HG02623 (cell line): ENCODE results near the gene ADCK1.
A peak's percentile ranks its signal among the peaks of the same experiment; 100 is the strongest.
"Not testable (repeated sequence)": the region's sequence is repeated elsewhere in the genome, so short reads cannot be mapped to it uniquely, and the experiment has no call there.

Source experiments
- ATAC-seq: cut with Tn5 transposase; IDR thresholded peaks from one replicate; pipeline ENCODE4 v1.9.1; 2021; ENCODE audit warnings: moderate library complexity; ENCODE audit not compliant: unreplicated experiment

Gene ADCK1

DNA sequence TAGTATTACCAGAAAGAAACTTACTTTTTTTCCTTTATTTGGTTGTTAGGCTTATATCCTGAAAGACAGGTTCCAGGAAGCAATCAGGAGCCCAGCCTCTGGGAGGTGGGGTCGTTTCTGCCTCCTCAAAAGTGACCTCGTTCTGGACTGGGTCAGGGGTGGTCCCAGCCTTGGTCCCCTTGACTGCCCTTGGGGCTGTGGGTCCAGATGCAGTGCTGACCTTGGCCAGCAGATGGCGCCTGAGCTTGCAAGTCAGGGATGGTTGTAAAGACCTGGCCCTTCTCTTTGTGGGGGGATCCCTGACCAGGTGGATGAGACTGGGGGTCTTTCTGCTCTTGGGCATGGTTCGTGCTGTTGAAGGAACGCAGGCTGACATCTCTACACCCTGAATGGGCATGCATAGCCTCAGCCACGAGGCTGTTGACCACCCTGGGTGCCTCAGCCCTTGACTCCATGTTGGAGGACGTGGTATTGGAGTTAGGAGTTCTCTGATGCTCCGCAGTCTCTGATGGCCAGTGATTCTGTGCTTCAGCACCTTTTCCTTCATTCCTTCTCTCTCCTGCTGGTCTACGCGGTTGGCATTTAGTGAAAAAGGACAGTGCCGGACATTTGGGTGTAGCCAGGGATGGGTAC lies 62.4 kb downstream of the ADCK1 start:
- ATAC-seq, result peak; percentile 73

DNA sequence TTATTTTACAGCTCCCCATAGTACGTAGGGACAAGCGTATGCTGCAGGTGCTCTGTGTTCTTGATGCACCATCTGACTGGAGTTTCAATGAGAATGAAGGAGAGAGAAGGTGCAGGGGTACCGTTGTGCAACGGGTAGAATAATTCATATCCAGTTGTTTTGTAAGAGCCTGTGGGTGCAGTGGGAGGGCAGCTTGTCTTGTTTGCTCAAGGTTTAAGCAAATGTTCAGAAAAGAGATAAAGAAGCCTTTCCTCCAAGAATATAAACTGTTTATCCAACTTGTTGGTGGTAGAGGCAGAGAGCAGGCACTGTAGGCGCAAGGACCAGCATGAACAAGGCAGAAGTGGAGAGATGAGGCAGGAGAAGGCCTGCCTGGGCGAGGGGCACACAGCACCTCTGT lies 64.2 kb downstream of the ADCK1 start:
- ATAC-seq, result no peak

DNA sequence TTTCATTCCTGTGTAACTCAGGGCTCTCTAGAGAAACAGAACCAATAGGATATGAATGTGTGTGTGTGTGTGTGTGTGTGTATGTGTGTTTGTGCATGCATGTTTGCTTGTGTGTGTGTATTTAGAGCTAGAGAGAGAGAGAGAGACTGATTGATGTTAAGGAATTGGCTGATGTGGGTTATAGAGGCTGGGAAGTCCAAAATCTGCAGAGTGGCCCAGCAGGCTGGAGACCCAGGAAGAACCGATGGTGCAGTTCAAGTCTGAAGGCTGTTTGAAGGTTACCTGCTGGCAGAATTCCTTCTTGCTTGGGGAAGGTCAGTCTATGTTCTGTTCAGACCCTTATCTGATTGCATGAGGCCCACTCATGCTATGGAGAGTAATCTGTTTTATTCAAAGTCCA lies 64.7 kb downstream of the ADCK1 start:
- ATAC-seq, result no peak

DNA sequence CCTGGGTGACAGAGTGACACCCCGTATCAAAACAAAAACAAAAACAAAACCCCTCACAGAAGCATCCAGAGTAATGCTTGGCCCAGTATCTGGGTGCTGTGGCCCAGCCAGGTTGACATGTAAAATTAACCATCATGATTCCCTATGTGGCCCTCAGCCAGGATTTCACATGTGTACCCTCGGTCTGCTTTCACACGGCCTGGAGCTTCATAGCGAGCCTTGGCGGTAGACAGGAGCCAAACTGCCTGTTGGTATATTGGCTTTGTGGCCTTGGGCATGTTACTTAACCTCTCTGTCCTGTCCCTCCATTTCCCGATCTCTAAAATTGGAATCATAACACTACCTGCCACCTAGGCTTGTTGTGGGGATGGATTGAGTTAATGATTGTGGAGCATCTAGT lies 65.5 kb downstream of the ADCK1 start:
- ATAC-seq, result no peak

DNA sequence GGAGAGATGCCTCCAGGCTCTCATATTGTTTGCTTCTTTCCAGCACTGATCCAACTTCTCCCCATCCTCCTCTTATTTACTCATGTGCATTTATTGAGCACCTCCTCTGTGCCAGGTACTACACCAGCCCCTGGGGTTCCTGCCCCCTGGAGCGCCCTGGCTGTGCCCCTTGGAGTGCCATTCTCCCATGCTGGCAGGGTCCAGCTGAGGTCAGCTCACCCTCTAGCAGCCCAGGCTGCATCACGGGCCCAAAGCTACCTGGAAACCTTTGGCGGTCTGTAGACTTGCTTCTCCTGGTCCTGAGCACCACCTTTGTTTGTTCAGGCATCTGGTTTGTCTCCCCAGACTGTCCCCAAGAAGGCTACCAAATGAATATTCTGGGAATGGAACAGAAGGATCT lies 67.0 kb downstream of the ADCK1 start:
- no peak for ATAC-seq

DNA sequence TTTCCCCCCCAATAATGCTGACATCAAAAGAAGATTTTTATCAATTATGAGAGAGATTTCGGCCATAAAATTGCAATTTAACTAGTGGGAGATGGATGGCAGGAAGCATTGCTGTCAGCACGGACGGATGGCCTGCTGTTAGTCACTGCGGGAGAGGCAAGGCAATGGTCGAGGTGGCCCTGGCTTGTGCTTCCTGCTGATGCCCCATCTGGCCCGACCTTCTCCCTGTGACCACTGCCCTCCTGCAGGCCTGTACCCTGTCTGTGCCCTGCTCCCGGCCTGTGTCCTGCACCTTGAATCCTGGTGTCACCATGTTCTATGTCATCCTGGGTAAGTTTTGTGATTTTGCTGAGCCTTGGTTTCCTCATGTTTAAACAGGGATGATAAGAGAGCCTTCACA lies 67.6 kb downstream of the ADCK1 start:
- ATAC-seq, result no peak

DNA sequence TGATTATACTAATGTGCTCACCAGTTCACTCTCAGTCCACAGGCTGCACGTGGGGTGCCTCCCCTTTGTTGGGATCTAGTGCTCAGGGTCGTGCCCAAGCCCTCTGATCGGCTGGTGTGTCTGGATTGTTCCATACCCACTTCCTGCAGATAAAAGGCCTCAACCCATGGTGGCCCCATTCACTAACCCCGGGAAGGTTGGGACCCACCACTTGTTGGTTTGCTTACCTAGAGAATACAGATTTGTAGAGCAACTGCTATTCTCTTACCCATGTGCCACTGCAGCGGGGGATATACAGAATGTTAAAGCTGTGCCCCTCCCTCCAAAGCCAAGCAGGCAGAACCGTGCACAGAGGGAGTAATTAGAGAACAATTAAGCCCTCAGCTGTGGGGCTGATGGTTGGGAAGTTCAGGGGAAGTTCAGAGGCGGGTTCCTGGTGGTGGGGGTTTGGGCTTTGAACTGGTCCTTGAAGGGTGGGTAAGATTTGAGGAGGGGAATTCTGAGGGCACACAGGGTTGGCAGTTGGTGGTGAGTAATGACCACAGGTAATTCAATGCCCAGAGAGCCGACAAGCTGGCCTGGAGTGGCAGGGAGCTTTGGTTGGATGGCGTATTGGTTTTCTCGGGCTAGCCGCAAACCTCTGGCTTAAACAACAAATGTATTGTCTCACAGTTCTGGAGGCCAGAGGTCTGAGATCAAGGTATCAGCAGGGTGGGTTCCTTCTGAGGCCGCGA lies 68.8 kb downstream of the ADCK1 start:
- no peak for ATAC-seq

DNA sequence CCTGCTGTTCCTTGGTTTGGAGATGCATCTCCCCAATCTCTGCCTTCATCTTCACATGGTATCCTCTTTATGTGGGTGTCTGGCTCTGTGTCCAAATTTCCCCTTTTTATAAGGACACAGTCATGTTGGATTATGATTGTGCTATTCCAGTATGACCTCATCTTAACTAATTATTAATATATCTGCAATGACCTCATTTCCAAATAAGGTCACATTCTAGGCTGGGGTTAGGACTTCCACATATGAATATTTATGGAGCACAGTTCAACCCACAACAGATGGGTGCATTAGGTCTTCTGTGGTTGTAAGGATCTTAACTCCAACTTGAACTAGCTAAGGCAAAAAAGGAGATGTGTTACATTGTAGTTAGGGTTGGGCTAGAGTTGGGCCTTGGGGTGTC lies 69.4 kb downstream of the ADCK1 start:
- no peak for ATAC-seq

DNA sequence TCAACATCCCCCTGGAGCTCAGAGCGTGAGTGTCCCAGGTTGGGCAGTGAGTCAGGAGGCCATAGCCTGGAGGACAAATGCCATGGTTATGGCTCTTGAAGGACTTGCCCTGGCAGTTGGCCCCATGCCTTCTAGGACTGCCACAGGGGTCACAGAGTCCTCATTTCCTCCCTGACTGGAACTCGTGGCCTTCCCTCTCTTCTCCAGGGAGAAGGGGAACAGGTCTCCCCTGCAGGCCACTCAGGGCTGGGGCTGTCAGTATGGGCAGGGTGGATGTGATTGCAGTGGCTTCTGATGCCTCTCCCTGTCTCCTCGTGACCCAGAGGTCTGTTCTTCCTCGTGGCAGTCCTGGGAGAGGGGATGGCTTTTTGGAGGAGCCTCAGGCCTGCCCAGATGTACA lies 70.7 kb downstream of the ADCK1 start:
- no peak for ATAC-seq

DNA sequence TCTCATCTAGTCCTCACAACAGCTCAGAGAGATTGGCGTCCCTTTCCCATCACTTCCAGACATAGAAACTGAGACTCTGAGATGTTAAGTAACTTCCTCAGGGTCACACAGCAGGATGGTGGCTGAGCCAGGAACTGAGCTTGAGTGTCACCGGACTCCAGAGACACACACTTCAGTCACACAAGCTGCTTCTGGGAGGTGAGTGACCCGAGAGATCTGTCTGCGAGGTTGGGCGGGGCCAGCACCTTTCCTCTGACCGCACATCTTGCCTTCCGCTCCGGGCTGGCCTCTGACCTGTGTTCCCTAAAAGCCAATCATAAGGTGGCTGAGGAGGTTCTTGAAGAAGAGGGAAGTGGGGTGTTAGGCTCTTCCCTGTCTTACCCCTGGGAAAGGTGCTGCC lies 72.2 kb downstream of the ADCK1 start:
- ATAC-seq, result no peak

DNA sequence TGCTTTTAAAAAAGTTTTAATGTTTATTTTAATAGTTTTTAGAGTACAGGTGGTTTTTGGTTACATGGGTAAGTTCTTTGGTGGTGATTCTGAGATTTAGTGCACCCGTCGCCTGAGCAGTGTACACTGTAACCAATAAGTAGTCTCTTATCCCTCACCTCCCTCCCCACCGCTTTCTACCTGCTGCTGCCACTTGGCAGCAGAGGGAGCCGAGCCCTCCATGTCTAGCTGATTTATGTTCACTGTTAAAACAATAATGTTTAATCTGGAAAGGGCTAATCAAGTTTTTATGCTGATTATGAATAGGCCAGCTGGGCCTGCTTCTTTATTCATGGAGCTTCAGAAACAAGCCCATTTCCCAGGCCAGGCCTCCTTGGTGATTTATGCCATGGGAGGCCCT lies 73.1 kb downstream of the ADCK1 start:
- ATAC-seq, result no peak

DNA sequence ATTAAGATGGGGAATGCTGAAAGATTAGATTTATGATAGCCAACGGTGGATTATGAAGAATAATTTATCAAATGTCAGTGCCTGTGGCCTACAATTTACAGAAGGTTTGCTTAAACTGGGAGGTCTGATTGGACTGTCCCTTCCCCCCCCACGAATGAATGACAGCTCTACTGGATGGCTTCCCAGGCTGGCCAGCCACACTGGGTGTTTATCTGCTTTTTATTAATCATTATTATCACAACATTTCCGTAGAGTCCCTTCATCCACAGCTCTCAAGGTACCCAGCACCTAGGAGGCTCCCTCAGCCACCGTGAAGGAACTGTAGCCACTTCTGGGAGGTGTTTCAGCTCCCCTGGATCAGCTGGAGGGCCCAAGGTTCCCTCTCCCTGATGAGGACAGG lies 78.9 kb downstream of the ADCK1 start:
- ATAC-seq, result no peak

DNA sequence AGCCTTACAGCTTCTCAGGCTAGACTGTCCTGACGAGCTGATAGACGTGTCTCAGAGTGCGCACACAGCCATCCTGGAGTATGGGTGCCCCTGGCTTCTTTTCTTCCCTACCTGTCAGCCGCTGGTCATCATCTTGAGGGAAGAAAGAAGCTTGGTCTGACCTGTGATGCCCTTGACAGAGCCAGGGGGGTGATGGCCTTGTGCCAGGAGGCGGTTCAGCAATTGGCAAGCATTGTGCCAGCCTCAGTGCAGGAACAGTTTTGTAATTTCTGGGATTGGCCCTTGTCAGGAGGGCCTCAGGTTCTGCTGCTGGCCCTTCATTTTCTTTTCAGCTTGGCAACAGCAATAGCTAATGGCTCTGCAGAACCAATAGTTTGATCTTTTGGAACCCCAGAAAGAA lies 80.1 kb downstream of the ADCK1 start:
- no peak for ATAC-seq

DNA sequence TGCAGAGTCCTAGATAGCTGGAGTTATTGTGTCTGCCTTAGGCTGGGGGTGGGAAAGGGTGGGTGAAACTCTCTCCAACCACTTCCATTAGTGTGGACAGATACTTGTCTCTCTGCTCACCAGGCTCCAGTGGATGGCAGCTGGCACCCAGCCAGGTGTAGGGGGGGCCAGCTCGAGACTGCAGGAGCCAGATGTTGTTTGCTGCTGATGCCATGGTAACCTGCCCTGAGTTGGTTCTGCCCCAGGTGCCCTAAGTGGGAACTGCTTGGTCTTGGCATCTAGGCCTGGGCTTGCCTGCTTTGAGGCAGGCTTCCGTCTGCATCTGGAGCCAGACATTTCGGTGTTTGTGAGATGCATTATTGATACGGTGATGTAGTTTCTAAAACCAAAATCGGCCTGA lies 82.2 kb downstream of the ADCK1 start:
- ATAC-seq, result no peak

DNA sequence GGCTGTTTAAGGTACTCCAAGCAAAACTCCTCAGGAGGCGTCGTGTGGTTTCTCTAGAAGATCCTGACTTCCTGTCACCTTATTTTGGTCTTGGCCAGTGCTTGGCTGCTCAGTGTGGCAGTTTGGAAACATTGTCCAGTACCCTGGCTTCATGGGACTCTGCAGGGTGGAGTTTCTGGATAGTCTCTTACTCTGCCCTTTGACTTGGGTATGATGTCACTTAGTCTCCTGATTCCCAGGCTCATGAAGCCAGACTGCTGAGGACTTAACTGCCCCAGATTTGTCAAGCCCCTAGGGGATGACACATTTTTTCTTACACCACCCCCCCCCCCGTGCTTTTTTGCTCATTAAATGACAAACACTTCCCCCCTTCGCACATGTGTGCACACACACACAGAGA lies 82.7 kb downstream of the ADCK1 start:
- ATAC-seq, result no peak

DNA sequence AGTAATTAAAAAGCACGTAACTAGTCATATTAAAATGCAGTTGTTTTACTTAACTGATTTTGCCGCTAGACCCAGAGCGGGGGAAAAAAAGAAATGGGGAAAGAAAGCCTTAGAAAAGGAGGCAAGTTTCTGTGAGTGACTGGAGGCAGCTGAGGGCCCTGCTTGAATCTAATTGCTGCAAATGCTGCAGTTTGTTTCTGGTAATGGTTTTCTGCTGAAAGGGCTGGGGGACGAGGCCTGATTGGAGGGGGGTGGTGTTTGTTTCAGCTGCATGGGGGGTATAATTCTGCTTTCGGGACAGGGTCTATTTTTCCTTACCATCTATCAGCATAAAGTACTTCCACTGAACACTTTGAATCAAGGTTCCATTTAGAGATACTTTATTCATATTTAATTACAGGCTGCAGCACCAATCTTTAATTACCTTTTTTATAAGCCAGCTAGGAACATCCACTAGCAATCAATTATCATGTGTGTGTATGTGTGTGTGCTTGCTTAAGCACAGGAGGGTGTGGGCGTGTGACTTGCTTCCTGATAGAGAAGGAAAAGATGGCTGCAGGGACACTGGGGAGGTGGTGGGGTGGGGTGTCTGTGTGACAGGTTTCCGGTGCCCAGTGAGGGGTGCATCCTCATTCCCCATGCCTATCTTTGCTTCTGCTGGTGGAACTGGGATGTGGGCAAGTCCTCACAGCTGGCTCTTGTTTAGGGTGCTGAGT lies 83.4 kb downstream of the ADCK1 start:
- ATAC-seq, result no peak

DNA sequence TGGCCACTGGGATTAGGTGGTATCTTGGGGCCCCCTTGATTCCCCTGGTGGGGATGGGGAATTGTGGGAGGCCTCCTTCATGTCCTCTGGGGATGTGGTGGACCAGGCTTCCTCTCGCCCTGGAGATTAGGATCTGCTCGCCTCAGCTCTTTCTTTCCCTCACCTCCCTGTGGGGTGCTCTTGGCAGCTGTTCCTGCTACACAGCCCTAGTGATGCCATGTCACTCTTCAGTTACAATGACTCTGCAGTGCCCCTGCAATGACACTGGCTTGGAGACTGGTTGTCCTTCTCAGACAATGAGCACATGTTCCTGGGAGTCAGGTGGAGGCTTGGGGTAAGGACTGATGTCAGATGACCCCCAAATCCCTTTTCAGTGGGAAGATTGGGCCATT lies 83.9 kb downstream of the ADCK1 start:
- no peak for ATAC-seq

DNA sequence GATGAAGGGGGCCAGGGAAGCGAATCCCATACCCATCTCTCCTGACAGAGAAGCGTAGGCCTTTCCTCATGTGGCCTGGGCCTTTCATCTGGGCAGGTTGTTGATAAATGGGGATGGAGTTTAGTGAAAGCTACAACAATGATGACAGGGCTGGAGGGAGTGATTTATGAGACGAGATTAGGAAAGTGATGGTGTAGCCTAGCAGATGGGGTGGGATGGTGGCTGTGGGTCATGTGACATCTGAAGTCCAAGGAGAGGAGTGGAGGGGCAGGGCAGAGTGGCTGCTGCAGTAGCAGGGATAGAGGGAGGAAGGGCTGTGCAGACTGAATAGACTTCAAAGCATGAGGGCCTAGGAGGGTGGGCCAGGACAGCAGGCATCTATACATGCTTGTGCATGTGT lies 85.5 kb downstream of the ADCK1 start:
- ATAC-seq, result no peak

DNA sequence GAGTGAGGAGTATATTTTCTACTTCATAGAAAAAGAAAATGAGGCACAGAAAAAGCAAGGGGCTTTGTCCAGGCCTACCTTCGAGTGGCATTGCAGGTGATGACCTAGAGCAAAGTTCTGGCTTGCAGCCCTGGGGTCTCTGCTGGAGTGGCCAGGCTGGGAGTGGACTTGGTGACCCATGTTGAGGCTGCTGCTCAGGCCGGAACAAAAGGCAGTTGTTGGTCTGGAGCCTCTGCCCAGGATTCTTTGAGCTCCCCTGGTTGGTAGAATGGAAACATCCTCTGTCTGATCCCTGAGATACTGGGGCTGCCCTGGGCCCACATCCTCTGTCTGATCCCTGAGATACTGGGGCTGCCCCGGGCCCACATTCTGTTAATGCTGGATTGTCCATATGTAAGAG lies 86.1 kb downstream of the ADCK1 start:
- no peak for ATAC-seq

DNA sequence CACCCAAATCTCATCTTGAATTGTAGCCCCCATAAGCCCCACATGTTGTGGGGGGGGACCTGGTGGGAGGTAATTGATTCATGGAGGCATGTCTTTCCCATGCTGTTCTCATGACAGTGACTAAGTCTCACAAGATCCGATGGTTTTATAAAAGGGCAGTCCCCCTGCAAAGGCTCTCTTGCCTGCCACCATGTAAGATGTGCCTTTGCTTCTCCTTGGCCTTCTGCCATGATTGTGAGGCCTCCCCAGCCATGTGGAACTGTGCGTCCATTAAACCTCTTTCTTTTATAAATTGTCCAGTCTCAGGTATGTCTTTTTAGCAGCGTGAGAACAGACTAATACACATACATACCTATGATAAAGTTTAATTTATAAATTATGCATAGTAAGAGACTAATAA lies 89.0 kb downstream of the ADCK1 start:
- ATAC-seq, result not testable (repeated sequence)

DNA sequence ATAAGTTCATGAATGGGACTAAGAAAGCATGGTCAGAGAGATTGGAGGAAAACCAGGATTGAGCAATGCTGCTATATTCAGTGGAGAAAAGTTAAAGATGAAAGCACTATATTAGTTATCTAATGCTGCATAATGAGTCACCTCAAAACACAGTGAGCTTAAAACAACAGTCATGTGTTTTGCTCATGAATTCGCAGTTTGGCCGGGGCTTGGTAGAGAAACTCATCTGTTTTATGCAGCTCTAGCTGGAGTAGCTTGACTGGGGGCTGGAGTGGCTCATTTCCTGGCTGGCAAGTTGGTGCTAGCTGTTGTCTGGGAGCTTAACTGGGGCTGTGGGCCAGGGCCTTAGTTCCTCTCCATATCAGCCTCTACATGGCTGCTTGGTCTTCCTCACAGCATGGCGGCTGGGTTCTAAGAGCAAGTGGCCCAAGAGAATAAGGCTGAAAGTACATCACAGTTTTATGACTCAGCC lies 90.1 kb downstream of the ADCK1 start:
- ATAC-seq, result no peak

DNA sequence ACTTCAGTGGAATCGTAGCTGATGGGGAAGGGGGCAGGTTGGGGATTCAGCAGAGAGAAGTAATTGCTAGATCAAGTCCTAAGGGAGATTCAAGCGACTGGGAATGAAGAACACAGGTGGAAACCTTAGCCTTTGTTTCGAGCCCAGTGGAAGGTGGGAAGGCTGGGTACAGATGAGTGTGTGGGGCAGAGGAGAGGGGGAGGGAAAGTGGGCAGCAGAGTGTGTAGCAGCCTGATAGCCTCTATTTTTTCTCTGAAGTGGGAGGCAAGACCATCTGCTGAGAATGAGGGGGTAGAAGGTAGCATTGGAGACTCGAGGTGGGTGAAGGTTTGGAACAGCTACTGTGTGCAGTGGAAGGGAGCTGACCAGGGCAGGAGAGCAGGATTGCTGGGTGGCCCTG lies 91.0 kb downstream of the ADCK1 start:
- no peak for ATAC-seq
